Muscle layer of colon (tissue), 2 donors: ENCODE results near the gene PI4KA.
"Not testable (repeated sequence)": the region's sequence is repeated elsewhere in the genome, so short reads cannot be mapped to it uniquely, and the experiment has no call there.

Experiments used
- H3K27ac ChIP-seq: one replicate; pipeline ENCODE4 v1.7.0; 2013; ENCODE audit warnings: low read depth, mild to moderate bottlenecking, low read length, moderate library complexity
- H3K27me3 ChIP-seq, 2 donors: one replicate each; pipeline ENCODE4 v1.7.0; 2013; ENCODE audit warnings: low read length in 2 of 2, mild to moderate bottlenecking in 2 of 2; ENCODE audit not compliant: insufficient read depth in 2 of 2, control insufficient read depth in 1 of 2
- H3K36me3 ChIP-seq: one replicate; pipeline ENCODE4 v1.7.0; 2013; ENCODE audit warnings: mild to moderate bottlenecking, low read length; ENCODE audit not compliant: insufficient read depth
- H3K4me1 ChIP-seq: one replicate; pipeline ENCODE4 v1.7.0; 2013; ENCODE audit warnings: mild to moderate bottlenecking, low read length; ENCODE audit not compliant: insufficient read depth
- H3K4me3 ChIP-seq, 2 donors: one replicate each; pipeline ENCODE4 v1.7.0; 2013; ENCODE audit warnings: low read length in 2 of 2, low read depth in 1 of 2, mild to moderate bottlenecking in 1 of 2, moderate library complexity in 1 of 2
- H3K9ac ChIP-seq: one replicate; pipeline ENCODE4 v1.7.0; 2013; ENCODE audit warnings: low read length
- H3K9me3 ChIP-seq: one replicate; pipeline ENCODE4 v1.7.0; 2013; ENCODE audit warnings: mild to moderate bottlenecking, low read length
- donor health status: abdominal sarcoma.
- donor health status: Adenocarcinoma of cecum.

PI4KA gene

DNA sequence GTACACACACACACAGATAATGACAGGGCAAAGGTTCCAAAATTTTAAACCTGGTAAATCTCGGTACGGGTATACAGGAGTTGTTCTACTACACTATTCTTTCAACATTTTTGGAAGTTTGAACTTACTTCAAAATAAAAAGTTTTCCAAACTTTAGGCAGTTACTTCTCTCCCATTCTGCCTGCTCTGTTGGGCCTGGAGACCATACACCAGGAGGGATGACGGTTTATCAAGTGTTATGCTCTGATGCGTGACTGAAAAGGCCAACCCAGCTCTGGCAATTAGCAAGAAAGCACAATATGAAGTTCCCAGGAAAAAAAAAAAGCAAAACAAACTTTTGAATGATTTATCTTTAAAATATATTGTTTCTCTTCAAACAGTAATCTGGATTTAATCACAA is 83.7 kb downstream of the PI4KA start:
- no peak overlapping the region for H3K9ac ChIP-seq

DNA sequence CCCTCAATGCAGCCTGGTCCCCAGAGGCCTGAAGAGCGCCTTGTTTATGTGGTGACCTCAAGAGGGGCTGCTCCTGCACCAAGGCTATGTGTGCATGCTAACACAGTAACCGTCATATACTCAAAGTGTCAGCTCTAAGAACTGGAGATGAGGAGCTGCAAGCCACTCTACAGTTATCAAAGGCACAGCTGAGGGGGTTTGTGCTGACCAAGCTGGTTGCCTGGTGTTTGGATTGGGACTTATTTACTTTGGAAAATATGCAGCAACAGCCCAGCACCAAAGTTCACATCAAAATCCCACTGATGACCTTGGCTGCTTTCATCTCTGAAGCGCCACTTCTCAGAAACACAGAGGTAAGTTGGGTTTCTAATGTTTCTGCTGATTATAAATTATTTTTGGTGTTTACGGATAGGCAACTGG is 84.8 kb downstream of the PI4KA start, which contains the start of gene SERPIND1:
TSS of gene SERPIND1 (plus strand) at position 321 of the 420 bp plus-strand sequence. CDS start 5,200 bp downstream, outside the sequence.
- Histone ChIP-seq H3K4me1 (no peaks in the 10 kb centered on the region), H3K9ac (no peak within 1 kb of the TSS), H3K27me3 (no peaks in the 10 kb centered on the region), H3K36me3 (peaks cover 4% of the 10 kb centered on the region), H3K9me3 (no peaks in the 10 kb centered on the region), H3K4me3 (no peak within 1 kb of the TSS), H3K27ac (no peak within 1 kb of the TSS)

More for the DNA sequence above, 83.7 kb downstream of the PI4KA start:
- Histone ChIP-seq H3K27ac (no peak overlapping the region), H3K27me3 (no peaks in the 10 kb centered on the region), H3K4me3 (no peak overlapping the region), H3K4me1 (no peaks in the 10 kb centered on the region), H3K36me3 (no peaks in the 10 kb centered on the region), H3K9me3 (no peaks in the 10 kb centered on the region)

DNA sequence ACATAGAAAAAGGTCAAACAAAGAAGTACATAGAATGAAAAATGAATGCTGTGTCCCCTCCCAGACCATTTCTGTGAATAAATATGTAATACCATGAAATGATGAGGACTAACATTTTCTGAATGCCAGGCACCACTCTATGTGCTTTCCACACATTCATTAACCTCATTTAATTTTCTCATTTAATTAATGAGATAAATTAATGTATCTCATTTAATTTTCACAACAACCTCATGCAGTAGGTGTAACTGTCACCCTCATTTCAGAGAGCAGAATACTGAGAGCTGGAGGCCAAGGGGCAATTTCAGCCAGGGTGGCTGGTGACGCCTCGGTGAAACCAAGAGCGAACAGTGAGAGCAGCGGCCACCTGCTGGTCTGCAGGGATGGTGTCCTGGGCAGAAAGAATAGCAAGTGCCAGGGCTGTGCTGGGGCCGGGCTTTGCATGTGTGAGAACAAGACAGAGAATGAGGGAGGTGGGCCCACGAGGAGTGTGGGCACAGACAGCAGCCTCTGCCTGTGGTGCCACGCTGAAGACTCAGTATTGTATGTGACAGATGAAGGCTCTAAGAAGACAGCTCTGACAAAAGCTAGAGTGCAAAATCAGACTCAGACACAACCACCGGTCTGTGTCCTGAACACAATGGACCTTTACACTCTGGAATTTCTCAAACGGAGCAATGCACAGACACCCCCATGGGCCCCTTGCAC is 86.5 kb downstream of the PI4KA start:
- Histone ChIP-seq H3K9me3 (no peaks in the 10 kb centered on the region), H3K9ac (no peak overlapping the region), H3K27ac (no peak overlapping the region), H3K4me1 (no peaks in the 10 kb centered on the region), H3K36me3 (peaks cover 6% of the 10 kb centered on the region), H3K4me3 (no peak overlapping the region), H3K27me3 (no peaks in the 10 kb centered on the region)

DNA sequence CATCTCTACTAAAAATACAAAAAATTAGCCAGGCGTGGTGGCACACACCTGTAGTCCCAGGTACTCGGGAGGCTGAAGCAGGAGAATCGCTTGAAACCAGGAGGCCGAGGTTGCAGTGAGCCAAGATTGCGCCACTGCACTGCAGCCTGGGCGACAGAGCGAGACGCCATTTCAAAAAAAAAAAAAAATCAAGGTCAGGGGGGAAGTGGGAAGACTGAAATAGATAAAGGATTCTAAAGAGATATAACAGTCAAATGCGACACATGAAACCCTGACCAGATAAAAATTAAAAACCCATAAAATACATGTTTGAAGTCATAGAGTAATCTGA is 89.2 kb downstream of the PI4KA start:
- H3K9ac ChIP-seq, H3K27me3 ChIP-seq, H3K4me1 ChIP-seq, H3K4me3 ChIP-seq, H3K9me3 ChIP-seq, H3K27ac ChIP-seq: not testable (repeated sequence)
- peaks cover 22% of the 10 kb centered on the region for H3K36me3 ChIP-seq

DNA sequence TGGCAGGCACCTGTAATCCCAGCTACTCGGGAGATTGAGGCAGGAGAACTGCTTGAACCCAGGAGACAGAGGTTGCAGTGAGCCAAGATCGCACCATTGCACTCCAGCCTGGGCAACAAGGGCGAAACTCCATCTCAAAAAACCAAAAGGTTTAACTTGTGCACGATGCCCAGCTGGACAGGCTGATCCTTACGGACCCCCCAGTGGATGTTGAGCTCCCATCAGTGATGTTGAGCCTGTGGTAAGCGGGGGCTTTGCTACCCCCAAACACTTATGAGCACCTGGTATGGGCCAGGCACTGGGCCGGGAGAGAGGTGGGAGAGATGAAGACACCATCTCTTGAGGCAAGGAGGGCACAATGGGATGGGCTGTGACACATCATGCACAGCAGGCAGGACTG is 92.1 kb downstream of the PI4KA start:
- H3K36me3 ChIP-seq = peaks cover 45% of the 10 kb centered on the region

DNA sequence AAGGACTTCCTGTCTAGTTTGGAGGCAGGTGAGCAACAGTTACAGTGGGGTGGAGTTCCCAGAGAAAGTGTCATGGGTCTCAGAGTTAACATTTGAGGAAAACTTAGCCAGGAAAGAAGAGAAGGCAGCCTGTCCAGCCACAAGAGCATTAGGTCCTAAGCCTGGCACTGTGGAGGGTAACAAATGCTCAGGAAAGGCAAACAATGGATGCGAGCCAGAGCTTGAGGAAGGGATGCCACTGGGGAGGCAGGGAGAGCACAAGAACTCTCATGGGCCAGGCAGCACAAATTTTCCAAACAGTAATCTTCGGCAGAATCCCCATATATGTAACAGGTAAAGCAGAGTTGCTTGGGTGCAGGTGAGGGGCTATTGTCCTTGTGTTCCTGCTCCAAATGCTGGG is 92.7 kb downstream of the PI4KA start:
- H3K4me1 ChIP-seq = no peaks in the 10 kb centered on the region
- peaks cover 51% of the 10 kb centered on the region for H3K36me3 ChIP-seq
- H3K4me3 ChIP-seq = no peak overlapping the region
- H3K9ac ChIP-seq = no peak overlapping the region
- H3K27ac ChIP-seq = no peak overlapping the region
- H3K27me3 ChIP-seq = no peaks in the 10 kb centered on the region
- H3K9me3 ChIP-seq = no peaks in the 10 kb centered on the region

More for the DNA sequence above, 92.1 kb downstream of the PI4KA start:
- no peak overlapping the region for H3K27ac ChIP-seq
- no peaks in the 10 kb centered on the region for H3K27me3 ChIP-seq
- H3K9me3 ChIP-seq = no peaks in the 10 kb centered on the region
- H3K9ac ChIP-seq = no peak overlapping the region
- no peaks in the 10 kb centered on the region for H3K4me1 ChIP-seq
- H3K4me3 ChIP-seq = no peak overlapping the region

DNA sequence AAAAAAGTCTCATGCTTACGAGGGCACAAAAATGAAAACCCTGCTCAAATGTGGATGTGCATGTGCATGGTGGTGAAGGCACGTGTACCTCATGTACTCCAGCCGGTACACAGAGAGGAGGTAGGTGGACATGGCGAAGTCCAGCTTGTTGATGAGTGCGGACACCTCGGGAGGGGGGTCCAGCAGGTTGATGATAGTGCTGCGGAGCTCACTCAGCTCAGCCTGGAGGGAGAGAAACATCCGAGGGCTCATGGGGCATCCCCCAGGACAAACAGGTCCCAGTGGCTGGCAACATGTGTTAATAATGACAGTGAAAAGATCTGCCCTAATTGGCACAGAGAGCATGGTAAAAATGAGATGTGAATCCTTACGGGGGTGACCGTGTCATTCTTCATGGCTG is 93.9 kb downstream of the PI4KA start:
- H3K9ac ChIP-seq = no peak overlapping the region
- H3K9me3 ChIP-seq = no peaks in the 10 kb centered on the region
- H3K4me1 ChIP-seq = no peaks in the 10 kb centered on the region
- peaks cover 63% of the 10 kb centered on the region for H3K36me3 ChIP-seq
- H3K27ac ChIP-seq = no peak overlapping the region
- H3K27me3 ChIP-seq = no peaks in the 10 kb centered on the region
- no peak overlapping the region for H3K4me3 ChIP-seq

DNA sequence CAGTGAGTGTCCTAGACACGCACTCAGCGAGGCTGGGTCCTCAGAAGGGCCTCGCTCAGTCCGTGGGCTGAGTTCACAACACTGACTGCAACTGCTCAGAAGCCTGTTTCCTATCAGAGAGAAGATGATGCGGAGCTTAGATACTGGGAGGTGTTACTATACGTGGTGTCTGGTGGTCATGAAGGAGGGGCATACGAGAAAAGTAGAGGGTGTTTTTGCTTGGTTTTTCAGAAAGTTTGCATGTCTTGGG is 94.2 kb downstream of the PI4KA start:
- Histone ChIP-seq H3K9ac (no peak overlapping the region), H3K27me3 (no peaks in the 10 kb centered on the region), H3K4me3 (no peak overlapping the region), H3K36me3 (peaks cover 63% of the 10 kb centered on the region), H3K27ac (no peak overlapping the region), H3K9me3 (no peaks in the 10 kb centered on the region), H3K4me1 (no peaks in the 10 kb centered on the region)

DNA sequence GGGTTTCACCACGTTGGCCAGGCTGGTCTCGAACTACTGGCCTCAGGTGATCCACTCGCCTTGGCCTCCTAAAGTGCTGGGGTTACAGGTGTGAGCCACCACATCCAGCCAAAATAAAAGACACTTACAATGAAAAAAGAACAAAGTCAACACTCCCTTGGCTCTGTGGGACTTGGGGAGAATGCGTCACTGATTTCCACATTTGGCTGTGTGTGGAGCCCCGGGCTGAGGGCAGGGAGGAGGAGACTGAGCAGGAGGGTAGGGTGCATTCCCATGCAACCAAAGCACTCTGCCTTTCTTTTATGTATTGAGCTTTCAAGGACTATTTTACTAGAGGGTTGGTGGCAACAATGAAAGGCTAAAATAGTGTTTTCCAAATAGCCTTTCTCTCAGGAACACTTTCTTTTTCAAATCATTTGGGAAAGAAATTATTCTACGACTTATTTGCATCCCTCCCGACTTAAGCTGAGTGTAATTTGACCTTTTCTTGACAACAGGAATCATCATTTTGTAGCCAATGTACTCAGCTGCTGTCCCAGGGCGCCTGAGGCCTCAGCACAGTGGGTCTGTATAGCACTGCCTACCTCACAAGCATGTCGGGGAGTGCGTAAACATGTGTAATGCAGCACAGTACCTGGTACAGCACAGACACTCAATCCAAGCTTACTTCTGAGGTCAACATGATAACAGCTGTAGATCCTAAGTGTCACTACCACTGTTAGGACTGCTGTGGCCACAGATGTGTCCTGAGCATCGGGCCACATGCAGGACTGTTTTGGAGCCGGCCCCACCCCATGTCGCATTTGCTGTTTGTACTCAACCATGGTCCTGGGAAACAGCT is 94.8 kb downstream of the PI4KA start:
- Histone ChIP-seq H3K4me3 (no peak overlapping the region), H3K4me1 (no peaks in the 10 kb centered on the region), H3K27ac (no peak overlapping the region), H3K9me3 (no peaks in the 10 kb centered on the region), H3K27me3 (no peaks in the 10 kb centered on the region), H3K9ac (no peak overlapping the region), H3K36me3 (peaks cover 60% of the 10 kb centered on the region)

DNA sequence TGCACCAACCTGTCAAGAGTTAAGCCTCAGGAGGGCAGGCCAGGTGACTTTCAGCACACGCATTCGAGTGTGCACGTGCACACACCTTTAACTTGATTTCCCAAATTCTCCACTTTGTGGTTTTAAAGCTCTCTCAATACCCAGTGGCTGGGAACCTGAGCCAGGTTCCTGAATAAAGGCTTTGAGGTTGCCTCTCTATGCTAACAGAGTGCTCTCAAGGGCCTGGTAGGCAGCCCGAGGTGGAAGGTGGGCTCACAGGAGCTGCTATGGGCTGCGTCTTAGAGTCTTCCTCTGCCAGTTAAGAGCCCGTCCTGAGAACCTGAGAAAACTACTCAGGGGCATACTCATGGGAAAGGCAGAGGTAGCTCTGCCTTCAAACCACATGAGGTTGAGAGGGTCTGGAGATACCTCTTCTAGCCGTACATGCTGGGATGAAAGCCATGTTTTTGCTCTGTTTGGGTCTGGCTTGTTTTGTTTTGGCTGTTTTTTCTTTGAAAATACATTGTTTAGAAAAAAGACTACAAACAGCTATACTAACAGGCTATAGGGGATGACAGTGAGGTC is 96.3 kb downstream of the PI4KA start:
- H3K4me1 ChIP-seq = no peaks in the 10 kb centered on the region
- no peak overlapping the region for H3K9ac ChIP-seq
- H3K27me3 ChIP-seq = no peaks in the 10 kb centered on the region
- H3K27ac ChIP-seq = no peak overlapping the region
- H3K9me3 ChIP-seq = no peaks in the 10 kb centered on the region
- H3K36me3 ChIP-seq = peaks cover 62% of the 10 kb centered on the region
- H3K4me3 ChIP-seq = no peak overlapping the region

DNA sequence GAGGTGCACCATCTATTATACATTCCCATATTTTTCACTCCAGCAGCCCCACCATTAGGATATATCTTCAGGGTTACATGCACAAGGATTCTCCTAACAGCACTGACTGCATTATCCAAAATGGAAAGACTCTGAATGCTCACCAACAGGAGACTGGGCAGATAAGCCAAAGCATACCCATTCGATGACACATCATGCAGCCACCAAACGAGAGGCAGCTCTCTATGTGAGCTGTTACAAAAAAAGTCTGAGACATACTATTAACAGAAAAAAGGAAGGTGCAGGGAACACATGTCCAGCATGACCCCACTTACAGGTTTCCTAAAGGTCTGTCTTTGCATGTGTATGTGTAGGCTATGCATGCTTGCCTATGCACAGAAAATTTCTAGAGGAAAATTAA is 97.1 kb downstream of the PI4KA start:
- Histone ChIP-seq H3K4me3 (no peak overlapping the region), H3K36me3 (peaks cover 68% of the 10 kb centered on the region), H3K9ac (no peak overlapping the region), H3K9me3 (no peaks in the 10 kb centered on the region), H3K4me1 (no peaks in the 10 kb centered on the region), H3K27me3 (no peaks in the 10 kb centered on the region), H3K27ac (no peak overlapping the region)
